IMR-90 (cell line): Measurements from ENCODE around the gene BCL2L13. TPM values are rescaled to one million over a fixed set of nuclear protein-coding genes. Genes with fewer than 3 reads are reported as not detected.

Experiments
- ATAC-seq: fragments of 200-7000 bp; cut with Tn5 transposase; 2 replicates; pipeline ENCODE4 v1.9.1; 2020; ENCODE audit warnings: low read depth, mild to moderate bottlenecking, moderate library complexity
- BruUV-seq: library from RNA; stranded (reverse); fragments of 400-500 nt; replicated peaks from 2 replicates; lab custom pipeline; 2021; lab: Mats Ljungman, UMichigan
- CTCF ChIA-PET: fragments of 300-600 bp; formaldehyde crosslinking; extraction: SDS; loops from one replicate; lab custom pipeline; 2021; ENCODE audit warnings: antibody characterized with exemption; lab: Yijun Ruan, JAX
- POLR2A ChIA-PET: fragments of 300-600 bp; sonication (Branson Sonifier 250); formaldehyde crosslinking; loops from one replicate; lab custom pipeline; 2022; ENCODE audit warnings: antibody characterized with exemption; ENCODE audit not compliant: unreplicated experiment; lab: Charles Lee
- DNase-seq: peaks from one replicate; pipeline ENCODE4 v3.0.0; 2013
- H2AFZ ChIP-seq: replicated peaks from 2 replicates; pipeline ENCODE3; 2013; ENCODE audit warnings: low read length, mild to moderate bottlenecking; ENCODE audit not compliant: poor library complexity
- H2AK5ac ChIP-seq: 2 replicates; pipeline ENCODE4 v1.6.1; 2013; ENCODE audit warnings: low read depth, low read length, inconsistent platforms
- H2AK9ac ChIP-seq: replicated peaks from 2 replicates; pipeline ENCODE3; 2013; ENCODE audit warnings: mild to moderate bottlenecking, low read depth, low read length, moderate library complexity; ENCODE audit not compliant: poor library complexity
- H2BK120ac ChIP-seq: 2 replicates; pipeline ENCODE4 v1.6.1; 2013; ENCODE audit warnings: low read depth, low read length, inconsistent platforms
- H2BK15ac ChIP-seq: 3 replicates; pipeline ENCODE4 v1.6.1; 2013; ENCODE audit warnings: low read depth, low read length, inconsistent platforms
- H2BK20ac ChIP-seq: 2 replicates; pipeline ENCODE4 v1.6.1; 2013; ENCODE audit warnings: low read depth, mild to moderate bottlenecking, inconsistent platforms, low read length, moderate library complexity
- H2BK5ac ChIP-seq: 2 replicates; pipeline ENCODE4 v1.6.1; 2013; ENCODE audit warnings: mild to moderate bottlenecking, low read depth, low read length, inconsistent platforms; ENCODE audit not compliant: poor library complexity, severe bottlenecking
- H3K14ac ChIP-seq: replicated peaks from 2 replicates; pipeline ENCODE4 v1.6.1; 2013; ENCODE audit warnings: low read depth, low read length, inconsistent platforms
- H3K18ac ChIP-seq: 2 replicates; pipeline ENCODE4 v1.6.1; 2013; ENCODE audit warnings: low read depth, low read length, control low read depth
- H3K23ac ChIP-seq: 2 replicates; pipeline ENCODE4 v1.6.1; 2013; ENCODE audit warnings: low read depth, low read length, inconsistent platforms
- H3K27ac ChIP-seq: 2 replicates; pipeline ENCODE4 v1.5.1; 2013; ENCODE audit warnings: mild to moderate bottlenecking, control low read depth, low read length; ENCODE audit not compliant: insufficient read depth
- H3K27me3 ChIP-seq: 2 replicates; pipeline ENCODE4 v1.6.1; 2013; ENCODE audit warnings: low read length; ENCODE audit not compliant: control insufficient read depth, insufficient read depth
- H3K36me3 ChIP-seq: 2 replicates; pipeline ENCODE4 v1.6.1; 2013; ENCODE audit warnings: low read length, mixed read lengths; ENCODE audit not compliant: control insufficient read depth, insufficient read depth
- H3K4ac ChIP-seq: 2 replicates; pipeline ENCODE4 v1.6.1; 2013; ENCODE audit warnings: low read depth, low read length, inconsistent platforms
- H3K4me1 ChIP-seq: 2 replicates; pipeline ENCODE4 v1.6.1; 2013; ENCODE audit warnings: low read length, mixed read lengths; ENCODE audit not compliant: control insufficient read depth, insufficient read depth
- H3K4me2 ChIP-seq: 2 replicates; pipeline ENCODE4 v1.6.1; 2013; ENCODE audit warnings: low read depth, mild to moderate bottlenecking, control low read depth, low read length, moderate library complexity
- H3K4me3 ChIP-seq: 2 replicates; pipeline ENCODE4 v1.5.1; 2013; ENCODE audit warnings: low read depth, mild to moderate bottlenecking, control low read depth, low read length, moderate library complexity; ENCODE audit not compliant: insufficient read depth
- H3K56ac ChIP-seq: 2 replicates; pipeline ENCODE4 v1.6.1; 2013; ENCODE audit warnings: low read length, inconsistent platforms; ENCODE audit not compliant: insufficient read depth; ENCODE audit errors: extremely low read depth
- H3K79me1 ChIP-seq, 2 experiments: 2 replicates each; pipeline ENCODE4 v1.6.1; 2013; ENCODE audit warnings: low read length in 2 of 2, inconsistent platforms in 1 of 2, low read depth in 1 of 2
- H3K9ac ChIP-seq: 2 replicates; pipeline ENCODE4 v1.6.1; 2013; ENCODE audit warnings: low read depth, low read length, control low read depth
- H3K9me1 ChIP-seq: 2 replicates; pipeline ENCODE4 v1.6.1; 2013; ENCODE audit warnings: low read length, inconsistent platforms; ENCODE audit not compliant: insufficient read depth
- H3K9me3 ChIP-seq: 2 replicates; pipeline ENCODE4 v1.6.1; 2013; ENCODE audit warnings: low read length; ENCODE audit not compliant: control insufficient read depth, insufficient read depth
- H4K20me1 ChIP-seq: 2 replicates; pipeline ENCODE4 v1.6.1; 2013; ENCODE audit warnings: low read length, inconsistent platforms; ENCODE audit not compliant: insufficient read depth
- H4K5ac ChIP-seq: 2 replicates; pipeline ENCODE4 v1.6.1; 2013; ENCODE audit warnings: mild to moderate bottlenecking, low read depth, low read length, control low read depth
- H4K8ac ChIP-seq, 2 experiments: 2 replicates each; pipeline ENCODE4 v1.6.1; 2013; ENCODE audit warnings: low read depth in 2 of 2, low read length in 2 of 2, control low read depth in 1 of 2, inconsistent platforms in 1 of 2
- H4K91ac ChIP-seq: 2 replicates; pipeline ENCODE4 v1.6.1; 2013; ENCODE audit warnings: low read depth, low read length, inconsistent platforms; ENCODE audit not compliant: insufficient read depth
- CEBPB ChIP-seq: IDR thresholded peaks from 2 replicates; pipeline ENCODE4 v1.6.1; 2012; ENCODE audit warnings: low read depth, low read length, improper control_type of control experiment
- CTCF ChIP-seq: conservative IDR thresholded peaks from 2 replicates; pipeline ENCODE4 v1.5.1; 2012; ENCODE audit warnings: mild to moderate bottlenecking, low read depth, low read length, improper control_type of control experiment
- ELK1 ChIP-seq: fragments of 150-350 bp; IDR thresholded peaks from 2 replicates; pipeline ENCODE4 v1.6.1; 2016; ENCODE audit warnings: low read depth, mild to moderate bottlenecking, low read length, moderate library complexity, borderline replicate concordance
- MXI1 ChIP-seq: IDR thresholded peaks from 2 replicates; pipeline ENCODE4 v1.6.1; 2012; ENCODE audit warnings: low read depth, mild to moderate bottlenecking, low read length, moderate library complexity, borderline replicate concordance
- NFE2L2 ChIP-seq: fragments of 150-350 bp; IDR thresholded peaks from 2 replicates; pipeline ENCODE4 v1.6.1; 2016; ENCODE audit warnings: low read depth, mild to moderate bottlenecking, low read length
- POLR2A ChIP-seq: IDR thresholded peaks from 2 replicates; pipeline ENCODE4 v1.6.1; 2012; ENCODE audit warnings: mild to moderate bottlenecking, low read depth, low read length
- RAD21 ChIP-seq: IDR thresholded peaks from 2 replicates; pipeline ENCODE4 v1.6.1; 2012; ENCODE audit warnings: low read length, improper control_type of control experiment
- RCOR1 ChIP-seq: IDR thresholded peaks from 2 replicates; pipeline ENCODE4 v1.6.1; 2012; ENCODE audit warnings: mild to moderate bottlenecking, low read length, improper control_type of control experiment; ENCODE audit not compliant: insufficient replicate concordance
- RFX5 ChIP-seq: IDR thresholded peaks from 2 replicates; pipeline ENCODE4 v1.8.0; 2012; ENCODE audit warnings: low read depth, mild to moderate bottlenecking, low read length, moderate library complexity
- SMC3 ChIP-seq: fragments of 150-350 bp; IDR thresholded peaks from 2 replicates; pipeline ENCODE4 v1.6.1; 2016; ENCODE audit warnings: low read depth, mild to moderate bottlenecking, antibody characterized with exemption, low read length, moderate library complexity
- USF2 ChIP-seq: fragments of 150-350 bp; IDR thresholded peaks from 2 replicates; pipeline ENCODE4 v1.6.1; 2017; ENCODE audit warnings: mild to moderate bottlenecking, antibody characterized with exemption, low read length, low read depth
- WGBS, 2 experiments: methylation state at CpG; one replicate each; pipeline versions ENCODE4 v1.1.5 to v1.1.7; 2013; ENCODE audit warnings: missing lambda C conversion rate in 2 of 2; ENCODE audit not compliant: insufficient read length in 1 of 2; ENCODE audit errors: extremely low coverage in 2 of 2; 5-methylcytosine and 5-hydroxymethylcytosine counted together
- dilution Hi-C: fragments of 300-500 bp; cut with HindIII; formaldehyde crosslinking; loops from one replicate; pipeline ENCODE4 v1.14.3; 2018; ENCODE audit warnings: low sequenced_read_pairs; ENCODE audit not compliant: unreplicated experiment
- in situ Hi-C: fragments of 300-500 bp; cut with MboI; formaldehyde crosslinking; loops from 3 replicates; pipeline ENCODE4 v1.14.3; 2019; ENCODE audit warnings: low sequenced_read_pairs, inconsistent platforms, mixed read lengths
- intact Hi-C: fragments of 100-400 bp; cut with micrococcal nuclease; formaldehyde crosslinking; loops from 2 replicates; pipeline ENCODE4 v1.10.0; 2022
- polyA plus RNA-seq, 3 experiments: library from polyadenylated mRNA; depleted of rRNA; stranded (reverse); fragments of >200 nt; gene quantifications; 2 replicates each; pipeline ENCODE4 v1.2.3, GENCODE V29; 2012; ENCODE audit warnings: low replicate concordance in 1 of 3
- total RNA-seq: library from RNA; depleted of rRNA; stranded (reverse); fragments of >200 nt; gene quantifications from 2 replicates; pipeline ENCODE4 v1.2.3, GENCODE V29; 2012

BCL2L13 gene
- total and polyA plus RNA-seq, 2 of the 4 experiments (the other 2 are of a cell fraction) = 42.6 to 86.7 TPM

- ChIA-PET CTCF (no interaction called here), POLR2A (no interaction called here)
- H2BK120ac ChIP-seq = no peak overlapping the region
- intact Hi-C loops (no loop called here), in situ Hi-C loops (no loop called here), dilution Hi-C loops (no loop called here)
- no peaks in the 10 kb centered on the region for H4K20me1 ChIP-seq
- H3K4me1 ChIP-seq = peaks cover 3% of the 10 kb centered on the region; the same call in 1 of the 2 replicates
- no peak overlapping the region for H4K91ac ChIP-seq
- no peak overlapping the region for H3K18ac ChIP-seq
- DNase-seq (no peak), ATAC-seq (no peak; the same call in 1 of the 2 replicates)
- no peak overlapping the region for H3K4me3 ChIP-seq
- H4K5ac ChIP-seq = no peak overlapping the region
- H3K23ac ChIP-seq = no peak overlapping the region
- H4K8ac ChIP-seq = no peak overlapping the region
- no peak overlapping the region for H2AK5ac ChIP-seq
- no peaks in the 10 kb centered on the region for H3K9me3 ChIP-seq
- TF ChIP-seq CEBPB = no peak
- TF ChIP-seq MXI1 = no peak
- TF ChIP-seq CTCF = no peak
- no peak for TF ChIP-seq SMC3
- no peak for TF ChIP-seq POLR2A
- TF ChIP-seq ELK1 = no peak
- TF ChIP-seq USF2 = no peak
- no peak for TF ChIP-seq RFX5
- TF ChIP-seq NFE2L2 = no peak
- TF ChIP-seq RCOR1 = no peak
- no peak for TF ChIP-seq RAD21
- no peak overlapping the region for H3K14ac ChIP-seq
- H3K4ac ChIP-seq = no peak overlapping the region
- BruUV-seq = no TSS peak
- H2BK20ac ChIP-seq = no peak overlapping the region
- no peak overlapping the region for H3K9ac ChIP-seq
- H3K79me1 ChIP-seq = peaks cover 18 to 34% of the 10 kb centered on the region in 2 experiments
- no peak overlapping the region for H2BK5ac ChIP-seq
- H2BK15ac ChIP-seq = no peak overlapping the region
- H3K36me3 ChIP-seq = peaks cover 8% of the 10 kb centered on the region
- H3K4me2 ChIP-seq = no peak overlapping the region
- WGBS, 2 experiments = no CpG with 5 or more reads among the region's 5 CpGs
- no peak overlapping the region for H2AK9ac ChIP-seq
- H2AFZ ChIP-seq = no peak overlapping the region
- H3K27me3 ChIP-seq = no peaks in the 10 kb centered on the region
- peaks cover 5% of the 10 kb centered on the region for H3K9me1 ChIP-seq
- no peak overlapping the region for H3K27ac ChIP-seq
- H3K56ac ChIP-seq = no peak overlapping the region
Observed at GRCh38 chr22:17695986-17696385, 57.4 kb downstream of the BCL2L13 start.
